GM23248 (cell line): ENCODE data around the gene MGAT4C.

Experiments
- EZH2 ChIP-seq: fragments of 200-600 bp; sonication (generic); IDR thresholded peaks from 2 replicates; pipeline ENCODE4 v1.6.1; 2018; ENCODE audit warnings: antibody characterized with exemption, mild to moderate bottlenecking; ENCODE audit not compliant: insufficient read depth, poor library complexity, severe bottlenecking
- EZH2phosphoT487 ChIP-seq: fragments of 200-600 bp; sonication (generic); IDR thresholded peaks from 2 replicates; pipeline ENCODE4 v1.6.1; 2018; ENCODE audit warnings: antibody characterized with exemption, moderate library complexity, mild to moderate bottlenecking, low read depth; ENCODE audit not compliant: insufficient read depth

DNA sequence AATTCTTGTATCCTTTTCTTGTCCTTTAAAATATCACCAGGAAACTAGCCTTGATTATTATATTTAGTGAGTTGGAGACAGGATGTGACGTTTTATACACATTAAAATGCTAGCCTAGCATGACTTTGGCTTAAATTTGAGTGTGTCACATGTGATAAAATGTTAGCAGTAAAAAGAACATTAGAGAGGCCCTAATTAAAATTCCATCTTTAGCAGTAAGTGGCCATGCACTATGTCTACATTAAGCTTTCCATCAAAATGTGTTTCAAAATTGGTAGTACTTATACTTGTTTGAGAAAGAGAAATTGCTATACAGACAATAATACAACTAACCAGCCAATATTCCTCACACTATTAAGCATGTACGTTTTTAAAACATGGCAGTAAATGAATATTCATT is 29.9 kb upstream of the MGAT4C start:
- TF ChIP-seq EZH2 (no peak), EZH2phosphoT487 (no peak)
